Fibroblast of the conjunctiva (primary cell): Measurements from ENCODE around the gene HSP90AA1.
A peak's percentile ranks its signal among the peaks of the same experiment; 100 is the strongest.
"Not testable (repeated sequence)": the region's sequence is repeated elsewhere in the genome, so short reads cannot be mapped to it uniquely, and the experiment has no call there.

ENCODE experiments used
- DNase-seq: peaks from one replicate; pipeline ENCODE4 v3.0.0-alpha.2; 2010; ENCODE audit warnings: low read depth

The HSP90AA1 gene

GRCh38 chr14:102086972-102087761 is at the start of gene HSP90AA1:
Gene HSP90AA1, minus strand, starts transcription at chr14:102087044. Its CDS starts 666 bp downstream, at chr14:102086378.
- peak; percentile 84 for DNase-seq

- not testable (repeated sequence) for DNase-seq
Observed at GRCh38 chr14:102135456-102135855, 48.6 kb upstream of the HSP90AA1 start.

GRCh38 chr14:102134719-102135118 is 47.9 kb upstream of the HSP90AA1 start:
- DNase-seq = not testable (repeated sequence)

- DNase-seq = not testable (repeated sequence)
Observed at GRCh38 chr14:102134021-102134420, 47.2 kb upstream of the HSP90AA1 start.

- DNase-seq = no peak
Observed at GRCh38 chr14:102131741-102132140, 44.9 kb upstream of the HSP90AA1 start.

- DNase-seq = no peak
Observed at GRCh38 chr14:102126807-102127455, 40.1 kb upstream of the HSP90AA1 start.

GRCh38 chr14:102125546-102125945 is 38.7 kb upstream of the HSP90AA1 start:
- DNase-seq = no peak

- no peak for DNase-seq
Observed at GRCh38 chr14:102124419-102124818, 37.6 kb upstream of the HSP90AA1 start.

- DNase-seq = no peak
Observed at GRCh38 chr14:102121567-102121966, 34.7 kb upstream of the HSP90AA1 start.

- no peak for DNase-seq
Observed at GRCh38 chr14:102120888-102121287, 34.0 kb upstream of the HSP90AA1 start.

GRCh38 chr14:102117852-102118251 is 31.0 kb upstream of the HSP90AA1 start:
- no peak for DNase-seq

- no peak for DNase-seq
Observed at GRCh38 chr14:102116361-102117180, 29.7 kb upstream of the HSP90AA1 start.

- DNase-seq = no peak
Observed at GRCh38 chr14:102111101-102111500, 24.3 kb upstream of the HSP90AA1 start.

- not testable (repeated sequence) for DNase-seq
Observed at GRCh38 chr14:102109332-102109731, 22.5 kb upstream of the HSP90AA1 start.

- DNase-seq = no peak
Observed at GRCh38 chr14:102105369-102105768, 18.5 kb upstream of the HSP90AA1 start.

GRCh38 chr14:102103062-102103695 is 16.3 kb upstream of the HSP90AA1 start:
- DNase-seq = no peak

- no peak for DNase-seq
Observed at GRCh38 chr14:102097441-102098135, 10.7 kb upstream of the HSP90AA1 start.

GRCh38 chr14:102096569-102097188 is 9.8 kb upstream of the HSP90AA1 start:
- peak; percentile 63 for DNase-seq

GRCh38 chr14:102095871-102096568 is 9.2 kb upstream of the HSP90AA1 start:
- DNase-seq = no peak

GRCh38 chr14:102095231-102095870 is 8.5 kb upstream of the HSP90AA1 start:
- DNase-seq = no peak
